Lung (tissue), 12 donors: ENCODE measurements around the gene TCEANC. TPM values are rescaled to one million over a fixed set of nuclear protein-coding genes. Genes with fewer than 3 reads are reported as not detected.
A peak's percentile ranks its signal among the peaks of the same experiment; 100 is the strongest.

Experiments
- ATAC-seq: fragments of 200-7000 bp; cut with Tn5 transposase; one replicate; pipeline ENCODE4 v1.9.1; 2020; ENCODE audit warnings: moderate number of reproducible peaks; ENCODE audit not compliant: insufficient read depth, low FRiP score
- DNase-seq, 3 donors: peaks; one replicate each; pipeline ENCODE4 v3.0.0-alpha.2; 2013 to 2017
- H3K27ac ChIP-seq, 2 donors: one replicate each; pipeline ENCODE4 v1.5.1; 2013; ENCODE audit warnings: mild to moderate bottlenecking in 2 of 2, moderate library complexity in 2 of 2, control low read depth in 1 of 2, inconsistent platforms in 1 of 2, low read depth in 1 of 2, low read length in 1 of 2
- H3K27me3 ChIP-seq, 3 donors: one replicate each; pipeline ENCODE4 v1.5.1; 2013; ENCODE audit warnings: low read length in 2 of 3; ENCODE audit not compliant: control insufficient read depth in 3 of 3, insufficient read depth in 3 of 3
- H3K36me3 ChIP-seq, 4 donors: one replicate each; pipeline ENCODE4 v1.5.1; 2013; ENCODE audit warnings: low read length in 4 of 4, mild to moderate bottlenecking in 1 of 4, moderate library complexity in 1 of 4; ENCODE audit not compliant: control insufficient read depth in 4 of 4, insufficient read depth in 4 of 4
- H3K4me1 ChIP-seq, 5 donors: one replicate each; pipeline ENCODE4 v1.5.1; 2013; ENCODE audit warnings: low read length in 5 of 5, mild to moderate bottlenecking in 2 of 5, moderate library complexity in 1 of 5; ENCODE audit not compliant: control insufficient read depth in 5 of 5, insufficient read depth in 5 of 5
- H3K4me3 ChIP-seq: one replicate; pipeline ENCODE4 v1.5.1; 2013; ENCODE audit warnings: mild to moderate bottlenecking, control low read depth, moderate library complexity
- H3K9ac ChIP-seq, 2 donors: one replicate each; pipeline ENCODE4 v1.5.1; 2013; ENCODE audit warnings: low read length in 2 of 2, control low read depth in 1 of 2; ENCODE audit not compliant: insufficient read depth in 1 of 2
- H3K9me3 ChIP-seq, 4 donors: one replicate each; pipeline ENCODE4 v1.5.1; 2013; ENCODE audit warnings: low read length in 3 of 4, mild to moderate bottlenecking in 1 of 4, moderate library complexity in 1 of 4; ENCODE audit not compliant: control insufficient read depth in 4 of 4, insufficient read depth in 3 of 4
- WGBS, 2 donors: extraction: QIAGEN DNeasy Blood & Tissue Kit; methylation state at CpG; one replicate each; pipeline ENCODE4 v1.1.7; 2013; 5-methylcytosine and 5-hydroxymethylcytosine counted together
- polyA plus RNA-seq, 2 donors: library from polyadenylated mRNA; stranded (reverse); fragments of 200-250 nt; gene quantifications; one replicate each; pipeline ENCODE4 v1.2.1, GENCODE V29; 2013
- total RNA-seq, 2 donors: library from RNA; depleted of rRNA in 1 of 2; stranded (reverse); fragments of >200 nt in 1 of 2; gene quantifications; one replicate each; pipeline ENCODE4 v1.2.1, GENCODE V29; 2014 to 2021
- TF ChIP-seq, protein P1 (sequence below): IDR thresholded peaks from 2 replicates; pipeline ENCODE4 v1.5.1; 2012; ENCODE audit warnings: mild to moderate bottlenecking; ENCODE audit errors: control extremely low read depth, extremely low read depth
- donor health status: control.
- donor health status: control.
- donor health status: Bipolar disorder and iron deficiency.
- donor health status: healthy.
- donor health status: DM: yes; HTN: yes; CAD: no.

Gene TCEANC
- total and polyA plus RNA-seq, 4 donors = 0.94 to 6.7 (median 2.7) TPM

DNA sequence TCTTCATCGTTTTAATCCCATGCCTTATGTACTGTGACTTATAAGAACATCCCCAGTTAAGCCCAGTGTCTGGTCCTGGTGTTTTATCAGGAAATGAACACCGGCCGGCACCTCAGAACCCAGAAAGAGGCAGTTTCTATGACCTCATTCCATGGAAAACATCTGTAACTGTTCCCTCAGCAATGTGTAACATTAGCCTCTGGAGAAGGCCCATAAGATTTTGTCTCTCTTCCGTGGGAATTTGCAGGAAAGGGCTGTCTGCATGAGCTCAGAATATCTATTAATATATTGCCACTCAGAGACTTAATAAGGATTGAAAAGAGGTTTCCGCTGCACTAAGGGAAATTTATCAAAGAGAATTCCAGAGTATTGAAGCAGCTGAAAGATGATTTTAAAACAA, 3.1 kb upstream of the TCEANC start:
- TF ChIP-seq, protein P1, sequence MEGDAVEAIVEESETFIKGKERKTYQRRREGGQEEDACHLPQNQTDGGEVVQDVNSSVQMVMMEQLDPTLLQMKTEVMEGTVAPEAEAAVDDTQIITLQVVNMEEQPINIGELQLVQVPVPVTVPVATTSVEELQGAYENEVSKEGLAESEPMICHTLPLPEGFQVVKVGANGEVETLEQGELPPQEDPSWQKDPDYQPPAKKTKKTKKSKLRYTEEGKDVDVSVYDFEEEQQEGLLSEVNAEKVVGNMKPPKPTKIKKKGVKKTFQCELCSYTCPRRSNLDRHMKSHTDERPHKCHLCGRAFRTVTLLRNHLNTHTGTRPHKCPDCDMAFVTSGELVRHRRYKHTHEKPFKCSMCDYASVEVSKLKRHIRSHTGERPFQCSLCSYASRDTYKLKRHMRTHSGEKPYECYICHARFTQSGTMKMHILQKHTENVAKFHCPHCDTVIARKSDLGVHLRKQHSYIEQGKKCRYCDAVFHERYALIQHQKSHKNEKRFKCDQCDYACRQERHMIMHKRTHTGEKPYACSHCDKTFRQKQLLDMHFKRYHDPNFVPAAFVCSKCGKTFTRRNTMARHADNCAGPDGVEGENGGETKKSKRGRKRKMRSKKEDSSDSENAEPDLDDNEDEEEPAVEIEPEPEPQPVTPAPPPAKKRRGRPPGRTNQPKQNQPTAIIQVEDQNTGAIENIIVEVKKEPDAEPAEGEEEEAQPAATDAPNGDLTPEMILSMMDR = no peak
- Histone ChIP-seq H3K9ac (no peak overlapping the region), H3K36me3 (no peaks in the 10 kb centered on the region), H3K9me3 (no peaks in the 10 kb centered on the region), H3K4me3 (no peak overlapping the region), H3K27ac (no peak overlapping the region), H3K27me3 (peaks cover 0 to 40% (median 28%) of the 10 kb centered on the region in 3 donors), H3K4me1 (peaks cover 0 to 20% (median 2%) of the 10 kb centered on the region in 5 donors)
- DNase-seq (peak in 1 of 3 donors; percentile 16), ATAC-seq (no peak)
- WGBS, 2 donors = 67 to 89% methylated on average over 5 of the region's 5 CpGs

DNA sequence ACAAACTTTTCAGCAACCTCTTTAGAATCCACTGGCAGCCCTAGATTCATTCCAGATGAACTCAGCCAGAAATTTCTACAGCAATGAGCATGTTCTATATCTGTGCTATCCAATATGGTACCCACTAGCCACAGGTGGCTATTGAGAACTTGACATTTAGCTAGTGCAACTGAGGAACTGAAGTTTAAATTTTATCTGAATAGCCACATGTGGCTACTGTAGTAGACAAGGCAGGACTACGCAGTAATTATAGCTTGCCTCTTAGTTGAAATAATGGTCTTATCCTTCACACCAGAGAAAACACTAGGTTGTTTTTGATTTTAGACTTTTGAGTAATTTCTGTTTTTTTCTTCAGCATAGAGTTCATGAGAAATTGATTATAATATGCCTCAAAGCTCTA, 2.6 kb upstream of the TCEANC start:
- Histone ChIP-seq H3K27ac (no peak overlapping the region), H3K9me3 (no peaks in the 10 kb centered on the region), H3K27me3 (peaks cover 0 to 36% (median 23%) of the 10 kb centered on the region in 3 donors), H3K4me3 (no peak overlapping the region), H3K36me3 (no peaks in the 10 kb centered on the region), H3K9ac (no peak overlapping the region), H3K4me1 (peaks cover 0 to 20% (median 2%) of the 10 kb centered on the region in 5 donors)
- DNase-seq = no peak
- WGBS, 2 donors = 94 to 99% methylated on average over 1 of the region's 1 CpG
- TF ChIP-seq, protein P1 = no peak
- no peak for ATAC-seq

DNA sequence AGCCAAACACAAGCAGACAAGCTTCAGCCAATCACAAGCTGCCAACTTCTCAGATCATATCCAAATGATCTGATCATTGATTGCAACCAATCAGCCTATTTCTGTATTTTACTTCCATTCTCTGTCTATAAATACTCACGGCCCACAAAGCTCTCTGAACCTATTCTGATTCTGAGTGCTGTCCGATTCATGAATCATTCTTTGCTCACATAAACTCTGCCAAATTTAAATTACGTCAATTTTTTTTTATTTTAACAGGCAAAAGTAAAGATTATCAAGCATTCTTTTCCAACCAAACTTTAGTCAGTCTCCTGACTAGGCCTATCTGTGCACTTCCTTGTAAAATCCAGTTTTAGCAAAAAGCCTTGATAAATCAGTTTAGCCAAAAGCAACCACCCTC, 1.8 kb upstream of the TCEANC start:
- Histone ChIP-seq H3K27me3 (peaks cover 0 to 37% (median 25%) of the 10 kb centered on the region in 3 donors), H3K9ac (no peak overlapping the region), H3K4me1 (peaks cover 0 to 20% (median 2%) of the 10 kb centered on the region in 5 donors), H3K9me3 (no peaks in the 10 kb centered on the region), H3K27ac (no peak overlapping the region), H3K36me3 (peaks cover 0 to 2% (median 0%) of the 10 kb centered on the region in 4 donors), H3K4me3 (no peak overlapping the region)
- DNase-seq = no peak
- 70 to 90% methylated on average over 3 of the region's 3 CpGs for WGBS, 2 donors
- TF ChIP-seq, protein P1 = no peak
- no peak for ATAC-seq

DNA sequence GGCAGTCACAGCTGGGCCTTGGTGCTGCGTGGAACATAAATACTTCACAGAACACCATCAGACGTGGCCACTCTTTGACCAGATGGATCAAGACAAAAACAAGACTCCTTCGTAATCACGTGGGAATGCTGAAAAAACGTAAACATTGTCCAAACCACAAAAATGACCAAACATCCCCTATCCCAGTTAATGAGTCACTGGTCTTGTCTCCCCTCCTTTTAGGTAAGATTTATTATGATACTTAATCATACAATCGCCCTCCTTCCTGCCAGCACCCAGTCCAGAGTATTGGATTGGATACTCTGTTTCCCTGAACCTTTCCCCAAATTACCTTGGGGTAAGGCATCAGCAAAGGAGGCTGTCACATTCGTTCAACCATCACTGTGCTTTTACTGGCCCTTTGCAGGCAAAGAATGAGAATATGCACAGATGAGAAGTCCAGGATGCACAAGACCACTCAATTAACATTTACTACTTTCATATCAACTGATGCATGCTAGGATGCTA, 601 bp upstream of the TCEANC start:
- peaks cover 0 to 2% (median 0%) of the 10 kb centered on the region in 4 donors for H3K36me3 ChIP-seq
- DNase-seq = peak in 1 of 3 donors; percentile 35
- peak overlapping the region; percentile 29 to 72 for H3K9ac ChIP-seq
- peak overlapping the region; percentile 62 to 87 for H3K27ac ChIP-seq
- H3K9me3 ChIP-seq = no peaks in the 10 kb centered on the region
- peaks cover 0 to 31% (median 28%) of the 10 kb centered on the region in 3 donors for H3K27me3 ChIP-seq
- peaks cover 0 to 17% (median 2%) of the 10 kb centered on the region in 5 donors for H3K4me1 ChIP-seq
- H3K4me3 ChIP-seq = no peak overlapping the region
- TF ChIP-seq, protein P1 = no peak
- no peak for ATAC-seq
- 38% methylated on average over 7 of the region's 7 CpGs for WGBS, 2 donors
